Endothelial cell (in vitro differentiated cells): Measurements from ENCODE around the gene TAPBP. TPM values are rescaled to one million over a fixed set of nuclear protein-coding genes. Genes with fewer than 3 reads are reported as not detected.
A peak's percentile ranks its signal among the peaks of the same experiment; 100 is the strongest.

Experiments
- DNase-seq: peaks from one replicate; pipeline ENCODE4 v3.0.0; 2021; ENCODE audit warnings: low spot score
- H3K27ac Mint-ChIP-seq: one replicate; pipeline ENCODE4 v1.8.0; 2021; ENCODE audit warnings: mixed read lengths, inconsistent platforms; ENCODE audit not compliant: unreplicated experiment
- H3K27me3 Mint-ChIP-seq: one replicate; pipeline ENCODE4 v1.8.0; 2021; ENCODE audit warnings: mild to moderate bottlenecking, moderate library complexity, mixed read lengths, inconsistent platforms; ENCODE audit not compliant: unreplicated experiment
- H3K36me3 Mint-ChIP-seq: one replicate; pipeline ENCODE4 v1.8.0; 2021; ENCODE audit warnings: mild to moderate bottlenecking, low read depth, mixed read lengths, inconsistent platforms; ENCODE audit not compliant: unreplicated experiment
- H3K4me1 Mint-ChIP-seq: one replicate; pipeline ENCODE4 v1.8.0; 2021; ENCODE audit warnings: mild to moderate bottlenecking, mixed read lengths, inconsistent platforms; ENCODE audit not compliant: unreplicated experiment
- H3K4me3 Mint-ChIP-seq: one replicate; pipeline ENCODE4 v1.8.0; 2021; ENCODE audit warnings: mild to moderate bottlenecking, mixed read lengths, inconsistent platforms; ENCODE audit not compliant: unreplicated experiment
- H3K9me3 Mint-ChIP-seq: one replicate; pipeline ENCODE4 v1.8.0; 2021; ENCODE audit warnings: mixed read lengths, inconsistent platforms; ENCODE audit not compliant: unreplicated experiment
- CTCF ChIP-seq: fragments of 200-600 bp; sonication (generic); IDR thresholded peaks from one replicate; pipeline ENCODE4 v1.5.0; 2021; ENCODE audit warnings: antibody characterized with exemption; ENCODE audit not compliant: unreplicated experiment
- total RNA-seq: library from RNA; stranded (reverse); fragmentation: NEBNext Ultra II Directional; extraction: Animal tissue kit (Norgen Biotek cat#: 25700); gene quantifications from one replicate; pipeline ENCODE4 v1.2.1, GENCODE V29; 2021; ENCODE audit not compliant: unreplicated experiment

The TAPBP gene
- total RNA-seq, 1 donor from 2014 or later, result 57.1 TPM

- peak overlapping the region; percentile 81 for H3K27ac Mint-ChIP-seq
- H3K27me3 Mint-ChIP-seq, result peaks cover 10% of the 10 kb centered on the region
- H3K4me3 Mint-ChIP-seq, result peak overlapping the region; percentile 95
- TF ChIP-seq CTCF, result no peak
- DNase-seq, result no peak
- H3K36me3 Mint-ChIP-seq, result peaks cover 33% of the 10 kb centered on the region
- H3K9me3 Mint-ChIP-seq, result no peaks in the 10 kb centered on the region
- peaks cover 44% of the 10 kb centered on the region for H3K4me1 Mint-ChIP-seq
These were observed 23.4 kb downstream of the TAPBP start for GRCh38 chr6:33290459-33290858.

DNA sequence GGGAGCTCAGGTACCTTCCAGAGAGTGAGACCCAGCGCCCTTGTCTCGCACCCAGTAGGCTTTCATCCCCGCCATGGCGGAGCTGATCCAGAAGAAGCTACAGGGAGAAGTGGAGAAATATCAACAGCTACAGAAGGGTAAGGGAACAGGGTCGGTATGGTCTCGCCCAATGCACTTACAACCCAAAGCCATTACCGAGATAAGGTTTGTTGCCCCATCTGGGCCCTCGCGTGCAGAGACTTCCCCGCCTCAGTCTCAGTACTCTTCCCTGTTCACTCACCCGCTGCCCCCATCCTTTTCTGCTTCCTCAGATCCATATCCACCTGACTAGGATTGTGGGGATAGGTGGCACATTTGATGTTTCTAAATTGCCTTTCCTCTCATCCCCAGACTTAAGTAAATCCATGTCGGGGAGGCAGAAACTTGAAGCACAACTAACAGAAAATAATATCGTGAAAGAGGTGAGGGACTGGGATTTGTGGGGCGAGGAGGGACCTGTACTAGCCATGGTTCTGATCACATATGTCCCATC lies 24.0 kb downstream of the TAPBP start:
- H3K4me1 Mint-ChIP-seq, result peaks cover 44% of the 10 kb centered on the region
- no peak for DNase-seq
- H3K27me3 Mint-ChIP-seq, result peaks cover 10% of the 10 kb centered on the region
- peak overlapping the region; percentile 95 for H3K4me3 Mint-ChIP-seq
- no peaks in the 10 kb centered on the region for H3K9me3 Mint-ChIP-seq
- H3K27ac Mint-ChIP-seq, result peak overlapping the region; percentile 81
- H3K36me3 Mint-ChIP-seq, result peaks cover 32% of the 10 kb centered on the region
- no peak for TF ChIP-seq CTCF

GRCh38 chr6:33288921-33289783 lies 24.7 kb downstream of the TAPBP start, which contains the start of the genes PFDN6 and WDR46:
TSS of gene PFDN6 (plus strand) at chr6:33289601. CDS start at chr6:33289857, 256 bp downstream.
TSS of gene WDR46 (minus strand) at chr6:33289239. CDS start at chr6:33289170, 69 bp downstream.
- no peak for TF ChIP-seq CTCF
- H3K4me3 Mint-ChIP-seq, result peak within 1 kb of the TSS; percentile 95
- DNase-seq, result peak; percentile 63
- H3K36me3 Mint-ChIP-seq, result peaks cover 33% of the 10 kb centered on the region
- H3K27me3 Mint-ChIP-seq, result peaks cover 9% of the 10 kb centered on the region
- H3K27ac Mint-ChIP-seq, result peak within 1 kb of the TSS; percentile 81
- H3K4me1 Mint-ChIP-seq, result peaks cover 41% of the 10 kb centered on the region
- no peaks in the 10 kb centered on the region for H3K9me3 Mint-ChIP-seq

GRCh38 chr6:33288141-33288920 lies 25.5 kb downstream of the TAPBP start:
- no peak for TF ChIP-seq CTCF
- Mint-ChIP-seq H3K4me3 (peak overlapping the region; percentile 95), H3K9me3 (no peaks in the 10 kb centered on the region), H3K36me3 (peaks cover 30% of the 10 kb centered on the region), H3K27ac (peak overlapping the region; percentile 36), H3K4me1 (peaks cover 38% of the 10 kb centered on the region), H3K27me3 (peaks cover 6% of the 10 kb centered on the region)
- no peak for DNase-seq
